ENCODE results near the gene NKTR. TPM values are rescaled to one million over a fixed set of nuclear protein-coding genes. Genes with fewer than 3 reads are reported as not detected.

The NKTR gene
- polyA plus RNA-seq, 1 of the 3 experiments (the other 2 are of a cell fraction): 19.2 TPM

- WGBS (ENCODE audit: low lambda C conversion rate): 100% methylated on average over 2 of the region's 2 CpGs
- no peak overlapping the region for H2AFZ ChIP-seq (ENCODE audit: low read depth)
- ChIA-PET CTCF (interaction anchor here (1.1 to 1.3 kb wide), 2 partner anchors 15 to 66 kb away, joined by 4 read pairs; partner anchors contain the start of gene SEC22C), POLR2A (no interaction called here)
- no peak overlapping the region; a peak in 2 of 4 replicates for H3K27ac ChIP-seq (ENCODE audit: low read depth in 2 of 2, low read length in 1 of 2)
- H3K4me3 ChIP-seq (ENCODE audit: low read depth in 2 of 2, low read length in 1 of 2): no peak overlapping the region
- H3K9me2 ChIP-seq: no peaks in the 10 kb centered on the region
- peaks cover 21 to 27% of the 10 kb centered on the region in 2 experiments for H3K4me1 ChIP-seq (ENCODE audit: control insufficient read depth in 1 of 2, insufficient read depth in 2 of 2, low read depth in 1 of 2, low read length in 1 of 2)
- peaks cover 65% of the 10 kb centered on the region for H3K79me2 ChIP-seq (ENCODE audit: insufficient read depth)
- H3K9me3 ChIP-seq: no peaks in the 10 kb centered on the region
- H4K20me1 ChIP-seq (ENCODE audit: insufficient read depth): no peaks in the 10 kb centered on the region; the same call in 1 of the 2 replicates
- H3K4me2 ChIP-seq: no peak overlapping the region
- peaks cover 44% of the 10 kb centered on the region for H3F3A ChIP-seq (replicated peaks; ENCODE audit: insufficient read depth)
- DNase-seq: no peak
- TF ChIP-seq ELF1 (IDR thresholded peaks at IDR 0.05) (no peak), FOSL2 (IDR thresholded peaks at IDR 0.05; ENCODE audit: borderline replicate concordance, low read depth) (no peak), TEAD4 (IDR thresholded peaks at IDR 0.05; ENCODE audit: borderline replicate concordance, insufficient read depth) (no peak), MEF2A (IDR thresholded peaks at IDR 0.05; ENCODE audit: borderline replicate concordance, low read depth) (no peak), FOXM1 (IDR thresholded peaks at IDR 0.05; ENCODE audit: low read depth) (no peak), TCF12 (IDR thresholded peaks at IDR 0.05) (no peak), NRF1 (IDR thresholded peaks at IDR 0.05; ENCODE audit: low read depth, low read length) (no peak), TAF1 (IDR thresholded peaks at IDR 0.05; ENCODE audit: borderline replicate concordance, low read depth, low read length) (no peak), EP300 (IDR thresholded peaks at IDR 0.05; ENCODE audit: borderline replicate concordance in 1 of 2, low read depth in 1 of 2, low read length in 1 of 2) (no peak)
- no peaks in the 10 kb centered on the region for H3K27me3 ChIP-seq (ENCODE audit: insufficient read depth)
- no peak overlapping the region for H3K9ac ChIP-seq
- H3K36me3 ChIP-seq (replicated peaks in 1 of 2; ENCODE audit: control insufficient read depth in 1 of 2, insufficient read depth in 2 of 2, low read length in 1 of 2): peaks cover 39 to 51% of the 10 kb centered on the region in 2 experiments
Observed at GRCh38 chr3:42649006-42649405, 48.5 kb downstream of the NKTR start.

GRCh38 chr3:42649783-42650182 lies 49.3 kb downstream of the NKTR start:
- Histone ChIP-seq H3F3A (replicated peaks; ENCODE audit: insufficient read depth) (peaks cover 44% of the 10 kb centered on the region), H4K20me1 (ENCODE audit: insufficient read depth) (no peaks in the 10 kb centered on the region; the same call in 1 of the 2 replicates), H3K9me2 (no peaks in the 10 kb centered on the region), H3K79me2 (ENCODE audit: insufficient read depth) (peaks cover 63% of the 10 kb centered on the region), H3K27me3 (ENCODE audit: insufficient read depth) (no peaks in the 10 kb centered on the region), H3K27ac (ENCODE audit: low read depth in 2 of 2, low read length in 1 of 2) (peak overlapping the region in 1 of 2 experiments; percentile 84; a peak in 1 of 4 replicates), H3K4me3 (ENCODE audit: low read depth in 2 of 2, low read length in 1 of 2) (no peak overlapping the region), H3K4me1 (ENCODE audit: control insufficient read depth in 1 of 2, insufficient read depth in 2 of 2, low read depth in 1 of 2, low read length in 1 of 2) (peaks cover 21 to 28% of the 10 kb centered on the region in 2 experiments), H3K36me3 (replicated peaks in 1 of 2; ENCODE audit: control insufficient read depth in 1 of 2, insufficient read depth in 2 of 2, low read length in 1 of 2) (peaks cover 32 to 43% of the 10 kb centered on the region in 2 experiments), H2AFZ (ENCODE audit: low read depth) (no peak overlapping the region), H3K4me2 (no peak overlapping the region), H3K9ac (no peak overlapping the region), H3K9me3 (no peaks in the 10 kb centered on the region)
- ChIA-PET CTCF (no interaction called here), POLR2A (interaction anchor here (0.7 kb wide), 1 partner anchor 59 kb away, joined by 4 read pairs; the partner anchor contains the start of gene SS18L2)
- 97% methylated on average over 2 of the region's 4 CpGs for WGBS (ENCODE audit: low lambda C conversion rate)
- no peak for DNase-seq
- no peak for TF ChIP-seq POLR2AphosphoS5 (IDR thresholded peaks at IDR 0.05; ENCODE audit: low read depth, low read length)
- no peak for TF ChIP-seq SIN3A (IDR thresholded peaks at IDR 0.05; ENCODE audit: borderline replicate concordance, low read depth, low read length)
- TF ChIP-seq CTCF (IDR thresholded peaks at IDR 0.05): no peak
- TF ChIP-seq ELF1 (IDR thresholded peaks at IDR 0.05): no peak
- TF ChIP-seq GATA2 (CRISPR knock-in tag; IDR thresholded peaks at IDR 0.05): no peak
- TF ChIP-seq NRF1 (IDR thresholded peaks at IDR 0.05; ENCODE audit: low read depth, low read length): no peak
- TF ChIP-seq EZH2phosphoT487 (IDR thresholded peaks at IDR 0.05; ENCODE audit: borderline replicate concordance, low read depth): no peak
- no peak for TF ChIP-seq YY1 (IDR thresholded peaks at IDR 0.05; ENCODE audit: low read depth)
- no peak for TF ChIP-seq FOSL2 (IDR thresholded peaks at IDR 0.05; ENCODE audit: borderline replicate concordance, low read depth)
